HFF-Myc (cell line): ENCODE data around the gene ANKRD9.

Source experiments
- DNase-seq: peaks from one replicate; pipeline ENCODE4 v3.0.0-alpha.2; 2011; ENCODE audit warnings: low read depth; ENCODE audit errors: extremely low read depth
- H3K4me3 ChIP-seq: replicated peaks from 2 replicates; pipeline ENCODE4 v1.5.1; 2011; ENCODE audit warnings: low read depth, mild to moderate bottlenecking, control low read depth, low read length
- CTCF ChIP-seq: IDR thresholded peaks from 2 replicates; pipeline ENCODE4 v1.5.1; 2012; ENCODE audit warnings: mild to moderate bottlenecking, low read depth, low read length, control low read depth; ENCODE audit errors: missing control alignments

Gene ANKRD9

GRCh38 chr14:102490456-102490855 is 19.1 kb downstream of the ANKRD9 start:
- no peak for DNase-seq
- no peak overlapping the region for H3K4me3 ChIP-seq
- no peak for TF ChIP-seq CTCF

GRCh38 chr14:102487204-102487577 is 22.4 kb downstream of the ANKRD9 start:
- no peak for TF ChIP-seq CTCF

GRCh38 chr14:102486513-102487203 is 22.9 kb downstream of the ANKRD9 start:
- no peak overlapping the region for H3K4me3 ChIP-seq
- no peak for TF ChIP-seq CTCF
- DNase-seq = no peak

More at GRCh38 chr14:102487204-102487577, 22.4 kb downstream of the ANKRD9 start:
- H3K4me3 ChIP-seq = no peak overlapping the region
- DNase-seq = no peak

- no peak for TF ChIP-seq CTCF
- H3K4me3 ChIP-seq = no peak overlapping the region
- no peak for DNase-seq
Measured at GRCh38 chr14:102485693-102486512, 23.7 kb downstream of the ANKRD9 start.

- no peak overlapping the region for H3K4me3 ChIP-seq
- no peak for TF ChIP-seq CTCF
- DNase-seq = no peak
Measured at GRCh38 chr14:102484316-102484715, 25.3 kb downstream of the ANKRD9 start.

- TF ChIP-seq CTCF = no peak
- DNase-seq = no peak
Measured at GRCh38 chr14:102481791-102482238, 27.8 kb downstream of the ANKRD9 start.

More at GRCh38 chr14:102481791-102482238, 27.8 kb downstream of the ANKRD9 start:
- no peak overlapping the region for H3K4me3 ChIP-seq
